Measurements from ENCODE around the gene LBP.
"Not testable (repeated sequence)": the region's sequence is repeated elsewhere in the genome, so short reads cannot be mapped to it uniquely, and the experiment has no call there.

LBP gene

DNA sequence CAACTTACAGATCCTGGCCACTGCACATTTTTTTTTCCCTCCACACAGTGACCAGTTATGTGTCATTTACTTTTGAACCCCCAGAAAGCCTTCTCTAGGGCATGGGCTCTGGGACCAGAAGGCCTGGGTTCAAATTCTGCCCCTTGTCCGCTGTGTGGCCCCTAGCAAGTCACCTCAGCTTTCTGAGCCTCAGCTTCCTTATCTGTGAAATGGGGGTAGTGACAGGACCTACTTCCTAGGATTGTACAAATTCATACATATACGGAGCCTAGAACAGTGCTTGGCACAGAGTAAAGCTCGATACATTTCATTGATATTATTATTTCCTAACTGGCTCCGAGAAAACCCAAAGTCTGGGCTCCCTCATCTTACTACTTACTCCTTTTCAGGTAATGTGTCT lies 40.7 kb upstream of the LBP start:
- no peak for TF ChIP-seq PAX5 (IDR thresholded peaks at IDR 0.05; ENCODE audit: insufficient read depth, low read length, severe bottlenecking)
- TF ChIP-seq POLR2AphosphoS5 (IDR thresholded peaks at IDR 0.05; ENCODE audit: low read depth, low read length): no peak
- no peak for TF ChIP-seq POLR2A (IDR thresholded peaks at IDR 0.05; ENCODE audit: low read depth, low read length)
- TF ChIP-seq POU2F2 (IDR thresholded peaks at IDR 0.05; ENCODE audit: low read depth, low read length): no peak
- TF ChIP-seq TAF1 (IDR thresholded peaks at IDR 0.05; ENCODE audit: low read depth, low read length): no peak
- no peak for TF ChIP-seq SPI1 (IDR thresholded peaks at IDR 0.05; ENCODE audit: low read depth, low read length)

GRCh38 chr20:38306379-38306778 lies 39.9 kb upstream of the LBP start:
- TF ChIP-seq POLR2A (IDR thresholded peaks at IDR 0.05; ENCODE audit: low read depth, low read length): no peak
- no peak for TF ChIP-seq TAF1 (IDR thresholded peaks at IDR 0.05; ENCODE audit: low read depth, low read length)
- no peak for TF ChIP-seq SPI1 (IDR thresholded peaks at IDR 0.05; ENCODE audit: low read depth, low read length)
- TF ChIP-seq PAX5 (IDR thresholded peaks at IDR 0.05; ENCODE audit: insufficient read depth, low read length, severe bottlenecking): no peak
- TF ChIP-seq POU2F2 (IDR thresholded peaks at IDR 0.05; ENCODE audit: low read depth, low read length): no peak
- no peak for TF ChIP-seq POLR2AphosphoS5 (IDR thresholded peaks at IDR 0.05; ENCODE audit: low read depth, low read length)
- DNase-seq (ENCODE audit: insufficient read length, low spot score): no peak
- no peak for FAIRE-seq

More for the DNA sequence above, 40.7 kb upstream of the LBP start:
- DNase-seq (ENCODE audit: insufficient read length, low spot score) (no peak), FAIRE-seq (no peak)

DNA sequence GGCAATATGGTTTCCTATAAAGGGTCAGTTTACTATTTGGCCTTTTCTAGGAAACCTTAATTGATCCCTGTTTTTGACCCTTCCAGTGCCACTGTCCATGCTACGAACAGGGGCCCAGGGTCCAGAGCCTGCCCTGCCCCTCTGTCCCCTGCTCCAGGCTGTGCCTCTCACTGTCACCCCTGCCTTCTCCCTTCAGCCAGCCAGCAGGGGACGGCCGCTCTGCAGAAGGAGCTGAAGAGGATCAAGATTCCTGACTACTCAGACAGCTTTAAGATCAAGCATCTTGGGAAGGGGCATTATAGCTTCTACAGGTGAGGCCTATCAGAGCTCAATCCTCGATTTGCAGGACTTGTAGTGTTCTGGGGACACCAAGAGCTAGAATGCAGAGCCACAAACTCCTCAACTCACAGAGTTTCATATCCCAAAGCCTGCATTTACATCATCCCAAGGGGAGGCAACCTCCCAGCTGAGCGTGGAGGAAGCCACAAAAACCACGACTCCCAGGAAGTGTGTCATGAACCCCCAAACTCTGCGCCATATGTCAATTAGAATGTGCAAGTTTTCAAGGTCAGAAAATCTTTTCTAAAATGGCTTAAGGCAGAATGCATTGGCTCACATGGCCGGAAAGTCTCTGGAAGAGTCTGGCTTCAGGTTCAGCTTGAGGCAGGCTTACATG lies 38.8 kb upstream of the LBP start:
- FAIRE-seq: no peak
- TF ChIP-seq POU2F2 (IDR thresholded peaks at IDR 0.05; ENCODE audit: low read depth, low read length) (no peak), PAX5 (IDR thresholded peaks at IDR 0.05; ENCODE audit: insufficient read depth, low read length, severe bottlenecking) (no peak), POLR2AphosphoS5 (IDR thresholded peaks at IDR 0.05; ENCODE audit: low read depth, low read length) (no peak), TAF1 (IDR thresholded peaks at IDR 0.05; ENCODE audit: low read depth, low read length) (no peak), SPI1 (IDR thresholded peaks at IDR 0.05; ENCODE audit: low read depth, low read length) (no peak), POLR2A (IDR thresholded peaks at IDR 0.05; ENCODE audit: low read depth, low read length) (no peak)
- DNase-seq (ENCODE audit: insufficient read length, low spot score): no peak

DNA sequence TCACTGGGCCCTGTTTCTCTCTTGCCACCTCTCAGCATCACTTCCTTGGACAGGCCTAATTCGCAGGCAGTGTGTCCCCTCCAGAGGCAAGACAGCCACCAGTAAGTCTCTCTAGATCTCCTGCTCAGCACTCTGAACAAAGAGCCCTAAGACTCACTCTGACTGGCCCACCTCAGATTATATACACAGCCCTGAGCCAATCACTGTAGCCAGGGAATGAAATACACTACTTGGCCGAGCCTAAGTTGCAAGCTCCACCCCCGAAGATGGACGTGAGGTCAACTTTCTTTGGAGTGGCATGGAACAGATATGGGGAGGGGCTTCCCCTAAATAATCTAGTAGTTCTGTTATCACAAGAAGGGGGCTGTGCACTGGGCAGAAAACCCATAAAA lies 38.2 kb upstream of the LBP start:
- no peak for DNase-seq (ENCODE audit: insufficient read length, low spot score)

DNA sequence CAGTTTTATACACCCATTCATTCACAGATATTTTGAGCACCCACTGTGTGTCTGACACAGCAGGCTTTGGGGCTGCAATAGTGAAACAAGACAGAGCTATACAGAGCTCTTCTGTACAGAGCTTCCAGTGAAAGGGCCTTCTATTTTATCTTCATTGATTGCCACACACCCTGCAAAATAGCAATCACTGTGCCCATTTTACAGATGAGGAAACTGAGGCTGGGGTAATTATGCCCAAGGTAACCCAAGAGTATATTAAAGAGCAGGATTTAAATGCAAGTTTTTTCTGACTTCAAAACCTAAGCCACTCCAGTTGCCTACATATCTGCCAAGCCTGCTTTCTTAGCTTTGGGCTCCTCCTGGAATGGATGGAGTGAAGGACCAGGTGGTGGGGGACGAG lies 37.8 kb upstream of the LBP start:
- FAIRE-seq: no peak
- no peak for TF ChIP-seq SPI1 (IDR thresholded peaks at IDR 0.05; ENCODE audit: low read depth, low read length)
- DNase-seq (ENCODE audit: insufficient read length, low spot score): no peak

More for the DNA sequence above, 38.2 kb upstream of the LBP start:
- TF ChIP-seq POLR2A (IDR thresholded peaks at IDR 0.05; ENCODE audit: low read depth, low read length) (no peak), TAF1 (IDR thresholded peaks at IDR 0.05; ENCODE audit: low read depth, low read length) (no peak), SPI1 (IDR thresholded peaks at IDR 0.05; ENCODE audit: low read depth, low read length) (no peak), POLR2AphosphoS5 (IDR thresholded peaks at IDR 0.05; ENCODE audit: low read depth, low read length) (no peak), PAX5 (IDR thresholded peaks at IDR 0.05; ENCODE audit: insufficient read depth, low read length, severe bottlenecking) (no peak), POU2F2 (IDR thresholded peaks at IDR 0.05; ENCODE audit: low read depth, low read length) (no peak)
- FAIRE-seq: no peak

GRCh38 chr20:38311091-38311490 lies 35.2 kb upstream of the LBP start:
- FAIRE-seq (no peak), DNase-seq (ENCODE audit: insufficient read length, low spot score) (no peak)
- TF ChIP-seq TAF1 (IDR thresholded peaks at IDR 0.05; ENCODE audit: low read depth, low read length): no peak
- TF ChIP-seq POLR2AphosphoS5 (IDR thresholded peaks at IDR 0.05; ENCODE audit: low read depth, low read length): no peak
- no peak for TF ChIP-seq POLR2A (IDR thresholded peaks at IDR 0.05; ENCODE audit: low read depth, low read length)
- no peak for TF ChIP-seq SPI1 (IDR thresholded peaks at IDR 0.05; ENCODE audit: low read depth, low read length)
- TF ChIP-seq POU2F2 (IDR thresholded peaks at IDR 0.05; ENCODE audit: low read depth, low read length): no peak
- TF ChIP-seq PAX5 (IDR thresholded peaks at IDR 0.05; ENCODE audit: insufficient read depth, low read length, severe bottlenecking): no peak

- TF ChIP-seq SPI1 (IDR thresholded peaks at IDR 0.05; ENCODE audit: low read depth, low read length): no peak
- no peak for TF ChIP-seq POLR2A (IDR thresholded peaks at IDR 0.05; ENCODE audit: low read depth, low read length)
- no peak for TF ChIP-seq PAX5 (IDR thresholded peaks at IDR 0.05; ENCODE audit: insufficient read depth, low read length, severe bottlenecking)
- TF ChIP-seq TAF1 (IDR thresholded peaks at IDR 0.05; ENCODE audit: low read depth, low read length): no peak
- TF ChIP-seq POU2F2 (IDR thresholded peaks at IDR 0.05; ENCODE audit: low read depth, low read length): no peak
- TF ChIP-seq POLR2AphosphoS5 (IDR thresholded peaks at IDR 0.05; ENCODE audit: low read depth, low read length): no peak
- DNase-seq (ENCODE audit: insufficient read length, low spot score) (no peak), FAIRE-seq (no peak)
These were observed 34.8 kb upstream of the LBP start for GRCh38 chr20:38311491-38311890.

GRCh38 chr20:38313676-38314075 lies 32.6 kb upstream of the LBP start:
- no peak for TF ChIP-seq POLR2AphosphoS5 (IDR thresholded peaks at IDR 0.05; ENCODE audit: low read depth, low read length)
- TF ChIP-seq TAF1 (IDR thresholded peaks at IDR 0.05; ENCODE audit: low read depth, low read length): no peak
- TF ChIP-seq POLR2A (IDR thresholded peaks at IDR 0.05; ENCODE audit: low read depth, low read length): no peak
- TF ChIP-seq POU2F2 (IDR thresholded peaks at IDR 0.05; ENCODE audit: low read depth, low read length): no peak
- TF ChIP-seq SPI1 (IDR thresholded peaks at IDR 0.05; ENCODE audit: low read depth, low read length): no peak
- no peak for TF ChIP-seq PAX5 (IDR thresholded peaks at IDR 0.05; ENCODE audit: insufficient read depth, low read length, severe bottlenecking)
- DNase-seq (ENCODE audit: insufficient read length, low spot score) (no peak), FAIRE-seq (no peak)

- not testable (repeated sequence) for DNase-seq (ENCODE audit: insufficient read length, low spot score); FAIRE-seq
These were observed 31.9 kb upstream of the LBP start for GRCh38 chr20:38314350-38314749.

DNA sequence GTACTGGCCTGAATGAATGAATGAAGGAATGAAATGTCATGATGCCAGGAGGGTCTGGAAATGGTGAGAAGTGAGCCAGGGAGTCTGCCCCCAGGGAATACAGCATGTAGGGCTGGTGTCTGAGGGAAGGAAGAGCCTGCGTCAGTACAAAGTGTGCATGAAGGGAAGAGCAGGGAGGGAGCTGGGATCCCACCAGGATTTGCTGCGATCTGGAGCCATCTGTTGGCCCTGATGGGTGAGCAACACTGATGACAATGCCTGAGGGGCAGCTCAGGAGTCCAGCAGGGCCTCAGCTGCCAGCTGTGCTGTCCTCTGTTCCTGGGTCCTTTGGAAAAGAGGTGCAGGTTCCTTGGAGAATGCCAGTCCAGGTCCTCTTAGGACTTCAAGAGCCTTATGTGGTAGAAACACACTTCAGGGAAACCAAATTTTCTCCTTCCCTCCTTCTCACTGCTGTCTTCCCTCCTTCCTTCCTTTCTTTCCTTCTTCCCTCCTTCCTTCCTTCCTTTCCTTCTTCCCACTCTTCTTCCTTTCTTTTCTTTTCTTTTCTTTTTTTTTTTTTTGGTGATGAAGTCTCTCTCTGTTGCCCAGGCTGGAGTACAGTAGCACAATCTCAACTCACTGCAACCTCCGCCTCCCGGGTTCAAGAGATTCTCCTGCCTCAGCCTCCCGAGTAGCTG lies 30.9 kb upstream of the LBP start:
- DNase-seq (ENCODE audit: insufficient read length, low spot score) (no peak), FAIRE-seq (no peak)
- TF ChIP-seq POLR2A (IDR thresholded peaks at IDR 0.05; ENCODE audit: low read depth, low read length) (no peak), TAF1 (IDR thresholded peaks at IDR 0.05; ENCODE audit: low read depth, low read length) (no peak), PAX5 (IDR thresholded peaks at IDR 0.05; ENCODE audit: insufficient read depth, low read length, severe bottlenecking) (no peak), POU2F2 (IDR thresholded peaks at IDR 0.05; ENCODE audit: low read depth, low read length) (no peak), SPI1 (IDR thresholded peaks at IDR 0.05; ENCODE audit: low read depth, low read length) (no peak), POLR2AphosphoS5 (IDR thresholded peaks at IDR 0.05; ENCODE audit: low read depth, low read length) (no peak)

Data from GM12891 (cell line).